HEK293T (cell line): ENCODE results near the gene LILRA2.

Experiments used
- ARNT ChIP-seq: fragments of 450-650 bp; IDR thresholded peaks from 2 replicates; pipeline ENCODE4 v1.6.1; 2017; ENCODE audit warnings: mild to moderate bottlenecking
- ELF4 ChIP-seq: fragments of 450-650 bp; IDR thresholded peaks from 2 replicates; pipeline ENCODE4 v1.6.1; 2017; ENCODE audit warnings: antibody characterized with exemption
- FOXK2 ChIP-seq: fragments of 450-650 bp; IDR thresholded peaks from 2 replicates; pipeline ENCODE4 v1.6.1; 2016; ENCODE audit warnings: mild to moderate bottlenecking
- FOXM1 ChIP-seq: fragments of 450-650 bp; IDR thresholded peaks from 2 replicates; pipeline ENCODE4 v1.6.1; 2017; ENCODE audit warnings: mild to moderate bottlenecking, borderline replicate concordance
- NFRKB ChIP-seq: fragments of 450-650 bp; IDR thresholded peaks from 2 replicates; pipeline ENCODE4 v1.6.1; 2016; ENCODE audit warnings: mild to moderate bottlenecking, moderate library complexity
- SP1 ChIP-seq: fragments of 450-650 bp; IDR thresholded peaks from 2 replicates; pipeline ENCODE4 v1.6.1; 2017
- SUZ12 ChIP-seq: fragments of 450-650 bp; IDR thresholded peaks from 2 replicates; pipeline ENCODE4 v1.6.1; 2016; ENCODE audit warnings: mild to moderate bottlenecking
- TARDBP ChIP-seq: fragments of 450-650 bp; IDR thresholded peaks from 2 replicates; pipeline ENCODE4 v1.6.1; 2016

DNA sequence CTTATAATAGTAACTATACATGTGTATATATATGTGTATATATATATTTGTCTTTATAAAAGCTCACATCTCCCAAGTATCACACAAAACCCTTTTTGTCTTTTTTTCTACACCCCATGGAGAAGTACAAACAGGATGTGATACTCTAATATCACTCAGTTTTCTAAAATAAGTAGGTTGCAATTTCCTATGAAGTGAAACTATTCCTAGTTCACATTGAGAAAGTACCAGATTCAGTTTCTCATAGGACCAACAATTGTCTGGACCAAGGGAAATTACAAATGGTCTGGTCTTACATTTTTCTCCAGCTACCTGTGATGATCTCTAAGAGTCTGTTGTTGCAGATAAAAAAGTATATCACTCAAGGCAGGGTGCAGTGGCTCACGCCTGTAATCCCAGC, 38.8 kb downstream of the LILRA2 start:
- TF ChIP-seq TARDBP (no peak), FOXM1 (no peak), SUZ12 (no peak), ELF4 (no peak), NFRKB (no peak), SP1 (no peak), ARNT (no peak), FOXK2 (no peak)
